MV-4-11 (cell line): ENCODE measurements around the gene MRPL37.
"Not testable (repeated sequence)": the region's sequence is repeated elsewhere in the genome, so short reads cannot be mapped to it uniquely, and the experiment has no call there.

ENCODE experiments used
- DNase-seq: peaks from one replicate; lab custom pipeline; 2025; lab: John Stamatoyannopoulos, UW

The MRPL37 gene

GRCh38 chr1:54172614-54173599, 27.1 kb upstream of the MRPL37 start:
- no peak for DNase-seq

GRCh38 chr1:54173681-54174080, 26.3 kb upstream of the MRPL37 start:
- no peak for DNase-seq

GRCh38 chr1:54174106-54174505, 25.9 kb upstream of the MRPL37 start:
- DNase-seq, result no peak

GRCh38 chr1:54176621-54177327, 23.2 kb upstream of the MRPL37 start:
- DNase-seq, result no peak

- DNase-seq, result no peak
These were observed 22.2 kb upstream of the MRPL37 start for GRCh38 chr1:54177726-54178125.

GRCh38 chr1:54178296-54179070, 21.5 kb upstream of the MRPL37 start:
- DNase-seq, result no peak

- DNase-seq, result no peak
These were observed 19.1 kb upstream of the MRPL37 start for GRCh38 chr1:54180701-54181360.

GRCh38 chr1:54186056-54186455, 13.9 kb upstream of the MRPL37 start:
- no peak for DNase-seq

- DNase-seq, result no peak
These were observed 11.7 kb upstream of the MRPL37 start for GRCh38 chr1:54188291-54188690.

- no peak for DNase-seq
These were observed 9.4 kb upstream of the MRPL37 start for GRCh38 chr1:54190526-54190925.

GRCh38 chr1:54191525-54191924, 8.4 kb upstream of the MRPL37 start:
- no peak for DNase-seq

- no peak for DNase-seq
These were observed 6.5 kb upstream of the MRPL37 start for GRCh38 chr1:54193453-54193852.

GRCh38 chr1:54199151-54199764, 709 bp upstream of the MRPL37 start:
- no peak for DNase-seq

GRCh38 chr1:54200519-54200997, 591 bp downstream of the MRPL37 start:
- no peak for DNase-seq

GRCh38 chr1:54204199-54204598, 4.2 kb downstream of the MRPL37 start:
- no peak for DNase-seq

- DNase-seq, result no peak
These were observed 7.3 kb downstream of the MRPL37 start for GRCh38 chr1:54207287-54207686.

- DNase-seq, result not testable (repeated sequence)
These were observed 7.9 kb downstream of the MRPL37 start for GRCh38 chr1:54207896-54208295.

GRCh38 chr1:54212872-54213271, 12.9 kb downstream of the MRPL37 start:
- no peak for DNase-seq

GRCh38 chr1:54215523-54215922, 15.6 kb downstream of the MRPL37 start:
- no peak for DNase-seq

GRCh38 chr1:54218883-54219687, 19.1 kb downstream of the MRPL37 start:
- no peak for DNase-seq

- DNase-seq, result no peak
These were observed 19.7 kb downstream of the MRPL37 start for GRCh38 chr1:54219688-54220003.
